Stimulated activated CD4-positive, alpha-beta T cell treated with anti-CD3 and anti-CD28 coated beads, Interleukin-4, amount 100 ng/mL, for 24 hours (primary cell): Measurements from ENCODE around the gene TMEM200B.
"Not testable (repeated sequence)": the region's sequence is repeated elsewhere in the genome, so short reads cannot be mapped to it uniquely, and the experiment has no call there.

ENCODE experiments used
- DNase-seq: peaks from one replicate; pipeline ENCODE4 v3.0.0-alpha.2; 2020

TMEM200B gene

GRCh38 chr1:29133861-29134694 lies 10.4 kb upstream of the TMEM200B start:
- DNase-seq = no peak

DNA sequence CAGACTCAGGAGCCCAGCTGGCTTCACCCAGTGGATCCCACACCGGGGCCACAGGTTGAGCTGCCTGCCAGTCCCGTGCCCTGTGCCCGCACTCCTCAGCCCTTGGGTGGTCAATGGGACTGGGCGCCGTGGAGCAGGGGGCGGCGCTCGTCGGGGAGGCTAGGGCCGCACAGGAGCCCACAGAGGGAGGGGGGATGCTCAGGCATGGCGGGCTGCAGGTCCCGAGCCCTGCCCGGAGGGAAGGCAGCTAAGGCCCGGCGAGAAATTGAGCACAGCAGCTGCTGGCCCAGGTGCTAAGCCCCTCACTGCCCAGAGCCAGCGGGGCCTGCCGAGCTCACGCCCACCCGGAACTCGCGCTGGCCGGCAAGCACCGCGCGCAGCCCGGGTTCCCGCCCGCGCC lies 7.4 kb upstream of the TMEM200B start:
- not testable (repeated sequence) for DNase-seq

DNA sequence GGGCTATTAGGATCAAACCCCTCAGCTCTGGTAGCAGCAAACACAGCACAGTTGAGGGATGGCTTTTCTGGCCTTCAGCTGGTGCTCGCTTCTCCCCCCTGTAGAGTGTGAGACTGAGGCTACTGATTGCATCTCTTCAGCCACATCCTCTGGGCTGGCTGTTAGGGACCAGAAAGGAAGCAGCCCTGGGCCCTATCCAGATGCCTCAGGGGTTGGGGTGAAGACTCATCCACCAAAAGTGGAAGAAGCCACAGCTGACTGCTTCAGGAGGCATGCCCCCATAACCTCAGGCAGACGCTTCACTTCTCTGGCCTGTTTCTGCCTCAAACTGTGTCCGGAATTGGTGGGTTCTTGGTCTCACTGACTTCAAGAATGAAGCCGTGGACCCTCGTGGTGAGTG lies 6.2 kb upstream of the TMEM200B start:
- no peak for DNase-seq

DNA sequence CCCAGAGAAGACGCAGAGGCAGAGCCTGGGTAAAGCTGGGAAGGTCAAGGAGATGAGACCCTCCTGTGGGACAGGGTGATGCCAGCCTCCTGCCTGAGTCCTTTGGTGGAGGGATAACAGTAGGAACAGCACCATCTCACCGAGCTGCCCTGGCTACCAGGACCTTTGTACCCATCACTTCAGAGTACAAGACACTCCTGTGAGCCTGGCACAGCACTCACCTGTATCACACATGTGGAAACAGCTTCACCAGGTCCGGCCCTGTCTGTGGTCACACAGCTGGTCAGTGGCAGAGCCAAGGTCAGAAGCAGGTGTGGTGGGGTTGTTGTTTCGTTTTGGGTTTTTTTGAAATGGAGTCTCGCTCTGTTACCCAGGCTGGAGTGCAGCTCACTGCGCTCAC lies 5.0 kb upstream of the TMEM200B start:
- DNase-seq = no peak

GRCh38 chr1:29126198-29126597 lies 2.5 kb upstream of the TMEM200B start:
- no peak for DNase-seq

DNA sequence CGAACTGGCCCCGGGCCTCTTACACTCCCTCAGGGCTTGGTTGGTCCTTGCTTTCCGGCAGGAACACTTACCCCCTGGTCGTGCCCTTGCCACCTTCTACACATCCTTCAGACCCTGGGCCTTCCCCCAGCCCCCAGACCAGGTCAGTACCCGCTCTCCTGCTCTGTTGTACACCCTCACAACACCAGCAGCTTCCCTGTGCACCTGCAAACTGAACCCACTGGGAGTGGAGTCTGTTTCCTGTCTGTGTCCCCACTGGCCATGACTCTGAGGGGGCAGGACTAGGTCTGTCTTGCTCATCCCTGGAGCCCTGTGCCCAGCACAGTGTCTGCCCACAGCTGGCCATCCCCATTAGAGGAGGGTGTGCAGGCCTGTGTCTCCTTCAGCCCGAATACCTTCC lies 2.1 kb upstream of the TMEM200B start:
- DNase-seq = no peak

DNA sequence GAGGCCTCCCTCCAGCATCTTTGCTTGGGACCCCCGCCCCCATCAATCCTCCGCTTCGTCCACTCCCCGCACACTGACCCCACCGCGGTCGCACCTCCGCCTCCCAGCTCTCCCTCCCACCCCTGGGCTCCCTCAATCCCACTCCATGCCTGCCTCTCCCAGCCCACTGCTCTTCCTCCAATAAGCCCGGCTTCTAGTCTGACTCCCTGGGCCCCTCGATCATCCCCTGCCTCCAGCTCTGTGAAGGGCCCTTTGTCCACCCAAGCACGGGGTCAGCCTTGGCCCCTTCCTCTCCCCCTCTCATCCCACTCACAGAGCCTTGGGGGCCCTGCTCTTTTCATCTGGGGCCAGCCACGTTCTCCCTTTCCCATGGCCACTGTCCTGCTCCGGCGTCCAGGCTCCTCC lies 1.5 kb upstream of the TMEM200B start:
- no peak for DNase-seq

- DNase-seq = peak; percentile 61
Observed at GRCh38 chr1:29124366-29125236, 898 bp upstream of the TMEM200B start.

DNA sequence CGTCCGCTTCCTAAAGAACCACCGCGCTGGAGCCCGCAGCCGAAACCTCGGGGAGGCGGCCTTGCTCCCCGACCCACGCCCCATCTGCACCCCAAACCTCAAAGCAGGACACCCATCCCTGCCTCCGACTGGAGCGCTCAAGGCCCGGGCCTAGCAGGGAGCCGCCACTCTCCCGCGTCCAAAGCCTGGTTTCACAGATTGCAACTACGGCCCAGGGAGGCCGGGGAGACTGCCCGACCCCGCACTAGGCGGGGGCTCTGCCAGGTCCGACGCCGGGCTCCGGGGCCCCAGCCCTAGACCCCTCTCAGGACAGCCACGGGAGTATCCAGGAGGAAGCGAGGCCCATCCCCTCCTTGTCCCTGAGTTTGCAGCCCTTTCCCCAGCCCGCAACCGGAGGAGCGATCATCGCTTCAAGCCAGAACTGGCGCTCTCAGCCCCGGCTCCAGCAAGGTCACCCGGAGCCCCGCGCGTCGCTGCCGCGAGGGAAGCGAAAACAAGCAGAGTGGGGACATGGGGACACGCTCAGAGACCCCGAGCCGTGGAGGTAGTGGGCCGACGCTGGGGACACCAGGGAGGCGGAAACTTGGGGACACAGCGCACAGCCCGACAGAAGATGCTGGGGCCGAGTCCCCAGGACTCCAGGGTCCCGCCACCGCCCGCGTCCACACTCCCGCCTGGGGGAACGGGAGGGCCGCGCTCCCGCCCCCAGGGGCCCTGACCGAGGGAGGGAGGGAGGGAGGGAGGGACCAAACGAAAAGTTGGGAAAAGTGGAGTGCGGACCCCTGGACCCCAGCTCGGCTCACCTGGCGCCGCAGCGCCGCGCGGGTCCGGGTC lies 433 bp downstream of the TMEM200B start:
- DNase-seq = no peak

- no peak for DNase-seq
Observed at GRCh38 chr1:29122682-29123052, 1.0 kb downstream of the TMEM200B start.

DNA sequence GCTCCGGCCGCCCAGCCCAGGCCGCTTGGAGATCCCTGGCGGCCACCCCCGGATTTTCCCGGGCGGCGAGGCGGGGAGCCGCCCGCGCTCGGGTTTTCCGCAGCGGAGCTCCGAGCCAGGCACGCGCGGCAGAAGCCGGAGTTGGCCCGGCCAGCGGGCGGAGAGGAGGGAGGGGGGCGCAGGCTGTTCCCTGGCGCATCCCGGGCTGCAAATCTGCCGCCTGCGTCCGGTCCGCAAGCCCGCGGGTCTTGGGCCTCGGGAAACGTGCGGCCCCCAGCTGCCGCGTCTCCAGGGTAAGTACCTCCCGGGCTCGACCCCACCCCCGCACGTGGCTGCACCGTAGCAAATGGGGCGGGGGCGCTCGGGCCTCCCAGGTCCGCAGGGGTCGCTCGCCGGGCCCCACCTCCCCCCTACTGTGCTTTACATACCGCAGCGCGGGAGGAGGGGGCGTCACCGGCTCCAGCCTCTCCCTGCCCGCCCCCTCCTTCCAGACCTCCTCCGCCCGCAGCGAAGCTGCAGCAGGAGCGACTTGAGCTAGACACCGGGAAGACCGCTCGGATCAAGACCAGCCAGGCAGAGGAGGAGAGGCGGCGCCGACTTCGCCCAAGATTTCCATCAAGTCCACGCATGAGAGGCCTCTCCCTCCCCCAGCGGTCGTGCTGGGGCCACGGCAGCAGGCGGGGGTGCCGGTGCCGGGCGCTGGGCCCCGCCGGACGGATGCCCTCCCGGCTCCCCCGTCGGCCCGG lies 1.6 kb downstream of the TMEM200B start:
- DNase-seq = no peak

DNA sequence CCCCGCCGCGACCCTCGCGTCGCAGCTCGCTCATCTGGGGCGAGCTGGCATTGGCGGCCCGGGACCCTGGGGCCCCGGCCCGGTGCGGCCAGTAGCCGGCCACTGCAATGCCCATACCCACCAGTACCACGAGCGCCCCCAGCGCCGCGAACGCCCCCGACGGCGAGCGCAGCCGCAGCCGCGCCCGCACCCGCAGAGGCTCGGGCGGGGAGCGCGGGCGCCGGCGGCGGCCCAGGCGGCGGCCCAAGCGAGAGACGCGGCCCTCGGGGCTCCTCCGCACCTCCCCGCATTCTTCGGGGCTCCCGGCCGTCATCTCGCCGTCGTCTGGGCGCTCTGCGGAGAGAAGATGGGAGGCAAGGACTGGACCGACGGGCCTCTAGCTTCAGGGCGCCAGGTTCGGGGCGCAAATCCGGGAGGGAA lies 2.2 kb downstream of the TMEM200B start:
- no peak for DNase-seq

DNA sequence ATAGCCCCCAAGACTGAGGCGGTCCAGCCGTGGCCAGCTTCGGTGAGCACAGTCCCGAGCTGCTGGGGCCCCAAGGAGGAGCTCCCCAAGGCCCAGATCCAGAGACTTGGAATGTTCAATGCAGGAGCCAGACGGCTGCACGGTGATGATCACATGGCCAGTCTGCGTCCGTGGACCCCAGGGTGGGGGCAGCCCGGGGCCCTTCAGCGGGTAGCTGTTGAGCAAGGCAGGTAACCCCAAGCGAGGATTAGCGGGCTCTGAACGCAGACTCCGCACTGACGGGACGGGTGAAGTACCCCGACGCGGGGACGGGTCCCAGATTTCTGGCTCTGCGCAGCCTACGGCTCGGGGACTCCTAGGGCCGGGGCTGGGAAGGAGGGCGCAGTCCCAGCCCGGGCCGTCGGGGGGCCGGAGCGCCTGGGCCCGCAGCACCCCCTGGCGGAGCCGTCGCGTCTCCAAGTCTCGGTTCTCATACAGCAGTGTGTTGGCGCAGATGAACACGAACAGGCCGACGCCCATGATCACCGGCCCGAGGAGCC lies 2.7 kb downstream of the TMEM200B start:
- peak; percentile 69 for DNase-seq

- no peak for DNase-seq
Observed at GRCh38 chr1:29120367-29120766, 3.3 kb downstream of the TMEM200B start.

DNA sequence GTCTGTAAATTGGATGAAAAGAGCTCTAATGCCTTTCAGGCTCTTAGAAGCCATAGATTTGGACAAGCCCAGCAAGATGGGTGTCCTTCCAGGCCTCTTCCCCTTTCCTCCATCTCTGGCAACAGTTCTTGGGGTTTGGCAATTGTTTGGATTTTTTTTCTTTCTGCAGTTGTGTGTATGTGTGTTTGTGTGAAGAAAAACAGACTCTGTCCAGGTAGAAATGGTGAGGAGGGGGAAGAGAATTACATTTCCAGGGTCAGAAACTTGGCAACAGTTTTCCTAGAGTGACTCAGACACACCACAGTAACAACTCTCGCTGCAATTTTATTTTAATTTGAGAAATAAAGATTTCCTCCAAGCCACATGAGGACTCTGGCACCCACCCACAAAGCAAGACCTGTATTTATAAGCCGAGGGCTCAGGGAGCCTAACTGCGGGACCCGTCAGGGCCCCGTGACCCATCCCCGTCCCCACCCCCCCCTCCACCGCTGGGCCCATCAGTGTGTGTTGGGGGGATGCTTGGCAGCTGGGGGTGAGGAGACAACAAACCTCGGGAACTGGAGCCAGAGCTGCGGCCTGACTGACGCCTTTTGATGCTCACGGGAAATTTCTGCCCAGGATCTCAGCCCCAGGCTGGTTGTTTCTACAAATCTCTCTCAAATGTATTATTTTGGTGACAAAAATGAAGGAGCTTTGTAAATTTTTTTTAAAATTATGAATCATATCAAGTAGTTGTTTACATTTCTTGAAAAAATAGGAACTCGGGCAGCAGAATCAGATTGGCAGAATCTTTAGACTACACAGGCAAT lies 4.4 kb downstream of the TMEM200B start:
- DNase-seq = no peak

GRCh38 chr1:29117381-29117780 lies 6.3 kb downstream of the TMEM200B start:
- no peak for DNase-seq

DNA sequence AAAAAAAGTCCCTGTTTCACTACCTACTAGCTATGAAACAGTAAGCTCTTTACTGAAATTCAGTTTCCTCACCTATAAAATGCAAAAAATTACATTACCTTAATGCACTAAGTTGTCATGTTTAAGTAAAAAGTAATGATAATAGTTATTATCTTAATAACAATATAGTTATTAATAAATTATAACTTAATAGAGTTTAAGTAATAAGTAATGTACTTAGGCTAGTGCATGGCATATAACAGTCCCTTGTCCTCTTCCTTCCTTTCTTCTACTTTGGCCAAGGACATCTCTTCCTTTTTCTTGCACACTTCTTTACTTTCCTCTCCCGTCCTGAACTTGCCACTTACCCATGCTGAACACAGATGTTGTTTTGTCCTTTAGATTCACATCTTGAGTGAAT lies 9.0 kb downstream of the TMEM200B start:
- no peak for DNase-seq

DNA sequence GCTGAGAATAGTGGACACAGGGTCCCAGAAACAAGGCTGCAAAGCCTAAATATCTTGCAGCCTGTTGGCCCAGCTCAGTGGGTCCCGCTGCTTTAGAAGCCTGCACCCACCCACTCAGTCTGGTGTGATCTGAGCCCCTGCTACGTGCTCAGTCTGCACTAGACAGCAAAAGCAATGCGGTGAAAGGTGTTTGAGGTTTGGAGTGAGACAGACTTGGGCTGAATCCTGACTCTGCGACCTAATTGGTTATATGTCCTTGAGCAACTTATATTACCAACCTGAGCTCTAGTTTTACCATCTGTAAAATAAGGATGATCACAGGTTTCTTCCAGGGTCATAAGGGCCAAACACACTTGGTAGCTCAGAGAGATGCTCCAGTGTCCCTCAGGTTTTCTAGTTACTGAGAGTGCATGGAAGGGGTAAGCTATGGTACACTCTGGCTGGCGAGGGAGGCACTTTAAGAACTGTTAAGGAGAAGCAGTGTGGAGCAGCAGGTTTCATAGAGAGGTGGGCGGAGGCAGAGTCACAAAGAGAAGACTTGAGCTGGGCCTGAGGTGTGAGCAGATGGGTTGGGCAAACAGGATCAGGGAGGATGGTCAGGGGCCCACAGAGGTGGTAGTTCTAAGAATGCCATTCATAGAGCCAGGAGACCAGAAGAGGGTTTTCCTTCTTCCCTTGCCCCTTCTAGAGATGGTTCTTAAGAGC lies 10.1 kb downstream of the TMEM200B start:
- DNase-seq = no peak

- DNase-seq = no peak
Observed at GRCh38 chr1:29112705-29113412, 10.8 kb downstream of the TMEM200B start.

DNA sequence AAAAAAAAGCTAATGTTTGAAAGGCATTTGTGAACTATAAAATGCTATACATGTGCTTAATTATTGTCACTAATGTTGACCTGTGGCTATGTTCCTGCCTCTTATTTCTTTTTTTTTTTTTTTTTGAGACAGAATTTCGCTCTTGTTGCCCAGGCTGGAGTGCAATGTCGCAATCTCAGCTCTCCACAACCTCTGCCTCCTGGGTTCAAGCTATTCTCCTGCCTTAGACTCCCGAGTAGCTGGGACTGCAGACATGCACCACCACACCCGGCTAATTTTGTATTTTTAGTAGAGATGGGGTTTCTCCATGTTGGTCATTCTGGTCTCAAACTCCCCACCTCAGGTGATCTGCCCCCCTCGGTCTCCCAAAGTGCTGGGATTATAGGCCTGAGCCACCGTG lies 15.7 kb downstream of the TMEM200B start:
- not testable (repeated sequence) for DNase-seq
